ENCODE measurements around the gene TREM1. TPM values are rescaled to one million over a fixed set of nuclear protein-coding genes. Genes with fewer than 3 reads are reported as not detected.

The TREM1 gene
- total RNA-seq = 0.81 TPM in 1 of 2 replicates, not detected in the other

- Mint-ChIP-seq H3K4me1 (peaks cover 6% of the 10 kb centered on the region), H3K27me3 (peaks cover 6% of the 10 kb centered on the region), H3K36me3 (ENCODE audit: low read depth) (no peaks in the 10 kb centered on the region), H3K27ac (no peak within 1 kb of the TSS), H3K4me3 (no peak within 1 kb of the TSS), H3K9me3 (no peaks in the 10 kb centered on the region)
- ATAC-seq (ENCODE audit: low read depth) (no peak), DNase-seq (no peak)
- ChIA-PET POLR2A (no interaction called here), CTCF (no interaction called here)
- no peak for TF ChIP-seq CTCF (IDR thresholded peaks at IDR 0.05)
- intact Hi-C loops (cut with micrococcal nuclease) = no loop called here
Measured at GRCh38 chr6:41286544-41287346, at the start of gene TREM1. TREM1 (minus strand) TSS chr6:41286682; CDS start chr6:41286655, 27 bp downstream.

- peaks cover 48% of the 10 kb centered on the region for H3K4me1 Mint-ChIP-seq
- ATAC-seq (ENCODE audit: low read depth) = no peak
- no peak for DNase-seq
- no peak overlapping the region for H3K4me3 Mint-ChIP-seq
- intact Hi-C loops (cut with micrococcal nuclease) = loop anchor here (2.0 kb wide), 2 partner anchors 29 to 33 kb away; no protein-coding TSS in a partner anchor
- H3K27ac Mint-ChIP-seq = peak overlapping the region; percentile 7
- no peak for TF ChIP-seq CTCF (IDR thresholded peaks at IDR 0.05)
- no peaks in the 10 kb centered on the region for H3K36me3 Mint-ChIP-seq (ENCODE audit: low read depth)
- H3K27me3 Mint-ChIP-seq = no peaks in the 10 kb centered on the region
- CTCF ChIA-PET = no interaction called here
- POLR2A ChIA-PET = no interaction called here
- no peaks in the 10 kb centered on the region for H3K9me3 Mint-ChIP-seq
Measured at GRCh38 chr6:41335943-41336342, 49.5 kb upstream of the TREM1 start.

- DNase-seq (no peak), ATAC-seq (ENCODE audit: low read depth) (no peak)
- peaks cover 48% of the 10 kb centered on the region for H3K4me1 Mint-ChIP-seq
- POLR2A ChIA-PET = interaction anchor here (2.9 to 3.1 kb wide), 2 partner anchors 16 to 263 kb away, joined by 13 to 17 read pairs; partner anchors contain the start of genes NFYA and OARD1
- intact Hi-C loops (cut with micrococcal nuclease) = loop anchor here (2.0 kb wide), 2 partner anchors 28 to 34 kb away; no protein-coding TSS in a partner anchor
- H3K27me3 Mint-ChIP-seq = no peaks in the 10 kb centered on the region
- no peak for TF ChIP-seq CTCF (IDR thresholded peaks at IDR 0.05)
- peak within 1 kb of the TSS; percentile 57 for H3K4me3 Mint-ChIP-seq
- CTCF ChIA-PET = interaction anchor here (0.6 to 4.3 kb wide), 4 partner anchors 16 to 34 kb away, joined by 3 to 37 read pairs (median 4); no protein-coding TSS in a partner anchor
- H3K27ac Mint-ChIP-seq = peak within 1 kb of the TSS; percentile 90
- no peaks in the 10 kb centered on the region for H3K36me3 Mint-ChIP-seq (ENCODE audit: low read depth)
- no peaks in the 10 kb centered on the region for H3K9me3 Mint-ChIP-seq
Measured at GRCh38 chr6:41335296-41335695, 48.8 kb upstream of the TREM1 start, which contains the start of gene NCR2. NCR2 (plus strand) TSS chr6:41335608; CDS start chr6:41335877, 269 bp downstream.

- no peak for ATAC-seq (ENCODE audit: low read depth)
- DNase-seq = no peak
- H3K9me3 Mint-ChIP-seq = no peaks in the 10 kb centered on the region
- intact Hi-C loops (cut with micrococcal nuclease) = loop anchor here (2.0 kb wide), 2 partner anchors 28 to 34 kb away; no protein-coding TSS in a partner anchor
- peaks cover 49% of the 10 kb centered on the region for H3K4me1 Mint-ChIP-seq
- ChIA-PET CTCF (interaction anchor here (0.6 to 4.3 kb wide), 8 partner anchors 15 to 258 kb away, joined by 3 to 37 read pairs (median 4); no protein-coding TSS in a partner anchor), POLR2A (interaction anchor here (0.7 to 3.1 kb wide), 10 partner anchors 12 to 453 kb away, joined by 3 to 17 read pairs (median 4); partner anchors contain the start of genes NFYA, OARD1 and TOMM6)
- peak overlapping the region; percentile 90 for H3K27ac Mint-ChIP-seq
- no peaks in the 10 kb centered on the region for H3K27me3 Mint-ChIP-seq
- H3K4me3 Mint-ChIP-seq = peak overlapping the region; percentile 57
- no peaks in the 10 kb centered on the region for H3K36me3 Mint-ChIP-seq (ENCODE audit: low read depth)
- TF ChIP-seq CTCF (IDR thresholded peaks at IDR 0.05) = no peak
Measured at GRCh38 chr6:41334482-41335040, 48.1 kb upstream of the TREM1 start.

Measured in activated B cell treated with CpG ODN at 0.5 μM for 24 hours (primary cell).